OCI-LY3 (cell line): ENCODE results near the gene CPSF3.

Source experiments
- H2AFZ ChIP-seq: fragments of 200-600, 300-600 bp; shearing (Covaris generic); 2 replicates; pipeline ENCODE4 v1.6.0; 2014; ENCODE audit warnings: antibody characterized with exemption, low read depth, low read length
- H3K27ac ChIP-seq: fragments of 200-600, 300-600 bp; sonication (generic); 2 replicates; pipeline ENCODE4 v1.5.1; 2014; ENCODE audit warnings: mild to moderate bottlenecking, low read length, moderate library complexity, mixed read lengths
- H3K27me3 ChIP-seq: fragments of 200-600, 300-600 bp; sonication (generic); 2 replicates; pipeline ENCODE4 v1.6.1; 2014; ENCODE audit warnings: low read depth, low read length, mixed read lengths
- H3K36me3 ChIP-seq: fragments of 200-600, 300-600 bp; sonication (generic); replicated peaks from 2 replicates; pipeline ENCODE3; 2014; ENCODE audit warnings: low read depth, low read length, mixed read lengths
- H3K4me1 ChIP-seq: fragments of 300-600, 200-600 bp; sonication (generic); 2 replicates; pipeline ENCODE4 v1.6.1; 2014; ENCODE audit warnings: low read length, mixed read lengths
- H3K4me2 ChIP-seq: fragments of 200-600, 300-600 bp; sonication (generic); 2 replicates; pipeline ENCODE4 v1.6.1; 2014; ENCODE audit warnings: low read length, mixed read lengths
- H3K4me3 ChIP-seq: fragments of 300-600, 200-600 bp; sonication (generic); 2 replicates; pipeline ENCODE4 v1.5.1; 2014; ENCODE audit warnings: antibody characterized with exemption, mild to moderate bottlenecking, low read length, moderate library complexity
- H3K79me2 ChIP-seq: fragments of 300-600, 200-600 bp; shearing (Covaris generic); 2 replicates; pipeline ENCODE4 v1.6.1; 2014; ENCODE audit warnings: mild to moderate bottlenecking, low read length, mixed read lengths
- H3K9ac ChIP-seq: fragments of 300-600, 200-600 bp; shearing (Covaris generic); 2 replicates; pipeline ENCODE4 v1.6.0; 2014; ENCODE audit warnings: mild to moderate bottlenecking, low read length, moderate library complexity
- H3K9me3 ChIP-seq: fragments of 200-600, 300-600 bp; shearing (Covaris generic); 2 replicates; pipeline ENCODE4 v1.6.1; 2014; ENCODE audit warnings: low read length, mixed read lengths; ENCODE audit not compliant: insufficient read depth
- H4K20me1 ChIP-seq: fragments of 200-600, 300-600 bp; sonication (generic); 2 replicates; pipeline ENCODE4 v1.6.1; 2016; ENCODE audit warnings: low read length, mixed read lengths; ENCODE audit not compliant: insufficient read depth
- EZH2phosphoT487 ChIP-seq: fragments of 200-600 bp; shearing (Covaris generic); IDR thresholded peaks from 2 replicates; pipeline ENCODE4 v1.6.1; 2018; ENCODE audit warnings: antibody characterized with exemption, mixed run types, low read depth
- TF ChIP-seq, protein P1 (sequence below): fragments of 200-600, 300-600 bp; sonication (generic); IDR thresholded peaks from 2 replicates; pipeline ENCODE4 v1.5.1; 2014; ENCODE audit warnings: antibody characterized with exemption, low read length, low read depth

Gene CPSF3

GRCh38 chr2:9388199-9388681, 35.2 kb upstream of the CPSF3 start:
- Histone ChIP-seq H3K9me3 (no peaks in the 10 kb centered on the region), H3K4me1 (peaks cover 5% of the 10 kb centered on the region; the same call in 1 of the 2 replicates), H2AFZ (no peak overlapping the region), H3K9ac (no peak overlapping the region), H3K27me3 (no peaks in the 10 kb centered on the region), H3K27ac (no peak overlapping the region), H3K4me3 (no peak overlapping the region), H3K4me2 (no peak overlapping the region), H3K36me3 (no peaks in the 10 kb centered on the region), H4K20me1 (no peaks in the 10 kb centered on the region), H3K79me2 (no peaks in the 10 kb centered on the region)
- no peak for TF ChIP-seq EZH2phosphoT487
- TF ChIP-seq, protein P1, sequence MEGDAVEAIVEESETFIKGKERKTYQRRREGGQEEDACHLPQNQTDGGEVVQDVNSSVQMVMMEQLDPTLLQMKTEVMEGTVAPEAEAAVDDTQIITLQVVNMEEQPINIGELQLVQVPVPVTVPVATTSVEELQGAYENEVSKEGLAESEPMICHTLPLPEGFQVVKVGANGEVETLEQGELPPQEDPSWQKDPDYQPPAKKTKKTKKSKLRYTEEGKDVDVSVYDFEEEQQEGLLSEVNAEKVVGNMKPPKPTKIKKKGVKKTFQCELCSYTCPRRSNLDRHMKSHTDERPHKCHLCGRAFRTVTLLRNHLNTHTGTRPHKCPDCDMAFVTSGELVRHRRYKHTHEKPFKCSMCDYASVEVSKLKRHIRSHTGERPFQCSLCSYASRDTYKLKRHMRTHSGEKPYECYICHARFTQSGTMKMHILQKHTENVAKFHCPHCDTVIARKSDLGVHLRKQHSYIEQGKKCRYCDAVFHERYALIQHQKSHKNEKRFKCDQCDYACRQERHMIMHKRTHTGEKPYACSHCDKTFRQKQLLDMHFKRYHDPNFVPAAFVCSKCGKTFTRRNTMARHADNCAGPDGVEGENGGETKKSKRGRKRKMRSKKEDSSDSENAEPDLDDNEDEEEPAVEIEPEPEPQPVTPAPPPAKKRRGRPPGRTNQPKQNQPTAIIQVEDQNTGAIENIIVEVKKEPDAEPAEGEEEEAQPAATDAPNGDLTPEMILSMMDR = no peak

- peaks cover 5% of the 10 kb centered on the region; the same call in 1 of the 2 replicates for H3K4me1 ChIP-seq
- H3K9ac ChIP-seq = no peak overlapping the region
- H4K20me1 ChIP-seq = no peaks in the 10 kb centered on the region
- no peaks in the 10 kb centered on the region for H3K9me3 ChIP-seq
- no peaks in the 10 kb centered on the region for H3K27me3 ChIP-seq
- no peak overlapping the region for H3K27ac ChIP-seq
- H3K79me2 ChIP-seq = no peaks in the 10 kb centered on the region
- no peak for TF ChIP-seq EZH2phosphoT487
- TF ChIP-seq, protein P1 = no peak
- no peak overlapping the region for H2AFZ ChIP-seq
- no peak overlapping the region for H3K4me3 ChIP-seq
- no peak overlapping the region for H3K4me2 ChIP-seq
- no peaks in the 10 kb centered on the region for H3K36me3 ChIP-seq
These were observed 34.2 kb upstream of the CPSF3 start for GRCh38 chr2:9388950-9389911.

DNA sequence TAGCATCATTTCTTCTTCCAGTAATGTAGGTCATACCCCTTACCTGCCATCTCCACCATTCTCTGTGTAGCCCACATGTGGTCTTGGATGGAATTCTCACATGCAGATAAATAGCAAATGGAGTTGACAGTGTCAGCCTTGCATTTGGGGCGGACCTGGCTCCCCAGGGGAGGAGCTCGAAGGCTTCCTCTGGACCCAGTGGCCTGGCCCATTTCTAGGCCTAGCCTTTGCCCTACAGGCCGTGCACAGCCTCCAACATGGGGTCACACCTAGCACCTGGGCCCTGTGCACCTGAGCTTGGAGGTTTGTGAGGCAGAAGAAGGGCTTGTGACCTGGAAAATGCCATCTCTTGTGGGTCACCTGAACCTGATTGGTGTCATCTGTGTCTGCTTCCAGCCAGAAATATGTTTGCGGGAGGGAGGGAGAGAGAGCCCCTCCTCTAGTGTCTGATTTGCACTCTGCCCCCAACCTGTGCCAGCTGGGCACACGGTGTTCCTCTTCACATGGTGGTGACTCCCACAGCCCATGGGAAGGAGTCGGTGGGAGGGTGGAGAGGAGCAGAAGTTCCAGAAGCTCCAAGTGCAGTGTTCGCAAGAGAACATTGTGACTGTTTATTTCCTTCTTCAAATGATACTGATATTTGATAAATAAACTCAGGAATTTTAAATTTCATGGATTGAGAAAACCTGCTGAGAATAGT, 33.2 kb upstream of the CPSF3 start:
- H3K9me3 ChIP-seq = no peaks in the 10 kb centered on the region
- H3K27ac ChIP-seq = no peak overlapping the region
- H3K79me2 ChIP-seq = no peaks in the 10 kb centered on the region
- no peak overlapping the region for H3K9ac ChIP-seq
- H2AFZ ChIP-seq = no peak overlapping the region
- TF ChIP-seq, protein P1 = no peak
- no peak for TF ChIP-seq EZH2phosphoT487
- no peaks in the 10 kb centered on the region for H3K36me3 ChIP-seq
- H4K20me1 ChIP-seq = no peaks in the 10 kb centered on the region
- H3K4me3 ChIP-seq = no peak overlapping the region
- no peaks in the 10 kb centered on the region for H3K27me3 ChIP-seq
- peaks cover 5% of the 10 kb centered on the region; the same call in 1 of the 2 replicates for H3K4me1 ChIP-seq
- H3K4me2 ChIP-seq = no peak overlapping the region

DNA sequence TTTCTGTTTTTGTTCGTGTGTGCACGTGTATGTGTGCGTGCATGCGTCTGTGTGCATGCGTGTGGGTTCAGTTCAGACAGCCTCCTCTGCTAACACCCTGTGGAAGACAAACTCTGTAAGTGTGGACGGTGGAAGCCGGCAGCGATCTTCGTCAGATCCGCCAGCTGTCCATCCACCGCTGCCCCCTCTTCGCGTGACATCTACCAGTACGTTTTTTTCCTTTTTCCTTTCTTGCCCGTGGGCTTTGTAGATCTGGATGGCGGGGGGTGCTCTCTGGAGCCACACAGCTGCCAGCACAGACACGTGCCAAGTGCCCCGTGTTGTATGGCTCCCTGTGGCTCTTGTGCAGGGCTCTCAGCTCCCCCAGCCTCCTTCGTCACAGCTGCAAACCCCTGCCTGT, 32.5 kb upstream of the CPSF3 start:
- Histone ChIP-seq H4K20me1 (no peaks in the 10 kb centered on the region), H3K27me3 (no peaks in the 10 kb centered on the region), H3K79me2 (no peaks in the 10 kb centered on the region), H3K4me2 (no peak overlapping the region), H3K9ac (no peak overlapping the region), H3K36me3 (no peaks in the 10 kb centered on the region), H2AFZ (no peak overlapping the region), H3K9me3 (no peaks in the 10 kb centered on the region), H3K4me1 (peaks cover 5% of the 10 kb centered on the region; the same call in 1 of the 2 replicates), H3K4me3 (no peak overlapping the region), H3K27ac (no peak overlapping the region)
- TF ChIP-seq, protein P1 = no peak
- no peak for TF ChIP-seq EZH2phosphoT487
